MCF 10A (cell line): ENCODE data around the gene CHMP5. TPM values are rescaled to one million over a fixed set of nuclear protein-coding genes. Genes with fewer than 3 reads are reported as not detected.

Experiments used
- BruUV-seq: library from RNA; stranded (reverse); fragments of 400-500 nt; replicated peaks from 2 replicates; lab custom pipeline; 2021; lab: Mats Ljungman, UMichigan
- CTCF ChIA-PET: fragments of 300-600 bp; sonication (Branson Sonifier 250); formaldehyde crosslinking; extraction: SDS; loops from one replicate; lab custom pipeline; 2021; ENCODE audit warnings: antibody characterized with exemption, inconsistent platforms; lab: Yijun Ruan, JAX
- POLR2A ChIA-PET: fragments of 300-600, 350-650 bp; sonication (Branson Sonifier 250); formaldehyde crosslinking; extraction: SDS; loops from one replicate; lab custom pipeline; 2020; ENCODE audit warnings: antibody characterized with exemption, inconsistent platforms; lab: Yijun Ruan, JAX
- DNase-seq: peaks from one replicate; pipeline ENCODE4 v3.0.0-alpha.2; 2018; ENCODE audit not compliant: unreplicated experiment
- H3K27ac Mint-ChIP-seq: one replicate; pipeline ENCODE4 v1.8.0; 2022; ENCODE audit warnings: mild to moderate bottlenecking, low read depth, mixed read lengths; ENCODE audit not compliant: unreplicated experiment
- H3K27me3 Mint-ChIP-seq: one replicate; pipeline ENCODE4 v1.8.0; 2022; ENCODE audit warnings: mixed read lengths; ENCODE audit not compliant: insufficient read depth, unreplicated experiment
- H3K36me3 Mint-ChIP-seq: one replicate; pipeline ENCODE4 v1.8.0; 2022; ENCODE audit warnings: mild to moderate bottlenecking, moderate library complexity, mixed read lengths; ENCODE audit not compliant: insufficient read depth, unreplicated experiment
- H3K4me1 Mint-ChIP-seq: one replicate; pipeline ENCODE4 v1.8.0; 2022; ENCODE audit warnings: mixed read lengths; ENCODE audit not compliant: insufficient read depth, unreplicated experiment
- H3K4me3 Mint-ChIP-seq: one replicate; pipeline ENCODE4 v1.8.0; 2022; ENCODE audit warnings: mild to moderate bottlenecking, moderate library complexity, mixed read lengths; ENCODE audit not compliant: unreplicated experiment
- H3K9me3 Mint-ChIP-seq: one replicate; pipeline ENCODE4 v1.8.0; 2022; ENCODE audit warnings: mixed read lengths; ENCODE audit not compliant: unreplicated experiment
- CTCF ChIP-seq: fragments of 200-600 bp; IDR thresholded peaks from one replicate; pipeline ENCODE4 v1.8.0; 2022; ENCODE audit warnings: antibody characterized with exemption, mild to moderate bottlenecking; ENCODE audit not compliant: unreplicated experiment
- intact Hi-C: fragments of 100-400 bp; cut with micrococcal nuclease; formaldehyde crosslinking; loops from 2 replicates; pipeline ENCODE4 v1.14.1; 2022
- total RNA-seq: library from RNA; stranded (reverse); gene quantifications from 2 replicates; pipeline ENCODE4 v1.2.3, GENCODE V29; 2022

The CHMP5 gene
- total RNA-seq, 1 experiment from 2014 or later, result 67.6 TPM

GRCh38 chr9:33239921-33240320 lies 24.9 kb upstream of the CHMP5 start, which contains the start of gene SPINK4:
Gene SPINK4, plus strand, starts transcription at chr9:33240167. Its CDS starts 42 bp downstream, at chr9:33240209.
- H3K27ac Mint-ChIP-seq, result no peak within 1 kb of the TSS
- no peak for DNase-seq
- no peak for TF ChIP-seq CTCF
- no TSS peak for BruUV-seq
- POLR2A ChIA-PET, result interaction anchor here (0.7 to 13.4 kb wide), 7 partner anchors 8 to 234 kb away, joined by 3 to 259 read pairs (median 3); partner anchors contain the start of genes BAG1, CHMP5, NFX1 and NOL6
- CTCF ChIA-PET, result interaction anchor here (0.8 to 0.9 kb wide), 2 partner anchors 9 to 19 kb away, joined by 3 read pairs; no protein-coding TSS in a partner anchor
- peaks cover 22% of the 10 kb centered on the region for H3K4me1 Mint-ChIP-seq
- no peaks in the 10 kb centered on the region for H3K9me3 Mint-ChIP-seq
- intact Hi-C loops, result no loop called here
- no peak within 1 kb of the TSS for H3K4me3 Mint-ChIP-seq
- peaks cover 6% of the 10 kb centered on the region for H3K36me3 Mint-ChIP-seq
- no peaks in the 10 kb centered on the region for H3K27me3 Mint-ChIP-seq

GRCh38 chr9:33241298-33241697 lies 23.6 kb upstream of the CHMP5 start:
- no TSS peak for BruUV-seq
- ChIA-PET POLR2A (interaction anchor here (1.6 to 13.4 kb wide), 3 partner anchors 10 to 20 kb away, joined by 6 to 259 read pairs (median 9); no protein-coding TSS in a partner anchor), CTCF (interaction anchor here (1.2 to 1.4 kb wide), 2 partner anchors 9 to 13 kb away, joined by 3 to 4 read pairs; no protein-coding TSS in a partner anchor)
- no peak for TF ChIP-seq CTCF
- Mint-ChIP-seq H3K9me3 (no peaks in the 10 kb centered on the region), H3K27ac (no peak overlapping the region), H3K4me3 (no peak overlapping the region), H3K4me1 (peaks cover 11% of the 10 kb centered on the region), H3K27me3 (no peaks in the 10 kb centered on the region), H3K36me3 (peaks cover 6% of the 10 kb centered on the region)
- no peak for DNase-seq
- intact Hi-C loops, result no loop called here

GRCh38 chr9:33242609-33243134 lies 22.2 kb upstream of the CHMP5 start:
- Mint-ChIP-seq H3K4me1 (peaks cover 6% of the 10 kb centered on the region), H3K36me3 (peaks cover 13% of the 10 kb centered on the region), H3K9me3 (no peaks in the 10 kb centered on the region), H3K4me3 (no peak overlapping the region), H3K27ac (no peak overlapping the region), H3K27me3 (no peaks in the 10 kb centered on the region)
- CTCF ChIA-PET, result interaction anchor here (1.0 to 1.6 kb wide), 3 partner anchors 10 to 44 kb away, joined by 3 to 7 read pairs (median 4); no protein-coding TSS in a partner anchor
- no peak for TF ChIP-seq CTCF
- intact Hi-C loops, result no loop called here
- BruUV-seq, result no TSS peak
- no peak for DNase-seq
- POLR2A ChIA-PET, result interaction anchor here (0.9 to 13.4 kb wide), 4 partner anchors 9 to 231 kb away, joined by 3 to 259 read pairs (median 24); partner anchors contain the start of gene NOL6

- BruUV-seq, result no TSS peak
- Mint-ChIP-seq H3K9me3 (no peaks in the 10 kb centered on the region), H3K4me1 (peaks cover 6% of the 10 kb centered on the region), H3K27me3 (no peaks in the 10 kb centered on the region), H3K4me3 (no peak overlapping the region), H3K27ac (no peak overlapping the region), H3K36me3 (peaks cover 13% of the 10 kb centered on the region)
- ChIA-PET CTCF (interaction anchor here (0.5 to 1.6 kb wide), 3 partner anchors 10 to 181 kb away, joined by 3 to 8 read pairs (median 7); no protein-coding TSS in a partner anchor), POLR2A (interaction anchor here (0.9 to 4.3 kb wide), 3 partner anchors 9 to 20 kb away, joined by 4 to 45 read pairs (median 6); partner anchors contain the start of genes BAG1 and CHMP5)
- TF ChIP-seq CTCF, result no peak
- DNase-seq, result no peak
- intact Hi-C loops, result no loop called here
Observed at GRCh38 chr9:33244137-33244784, 20.6 kb upstream of the CHMP5 start.
